Measurements from ENCODE around the gene OR2A1. TPM values are rescaled to one million over a fixed set of nuclear protein-coding genes. Genes with fewer than 3 reads are reported as not detected.

The OR2A1 gene
- total RNA-seq: under 0.01 and 0.15 TPM in 2 replicates

GRCh38 chr7:144311872-144312469 lies at the start of gene OR2A1:
Gene OR2A1, plus strand, starts transcription at chr7:144312419. Its CDS starts 5,706 bp downstream, at chr7:144318125.

GRCh38 chr7:144264692-144265091 lies 47.5 kb upstream of the OR2A1 start, which contains the start of gene OR2A7:
Gene OR2A7, minus strand, starts transcription at chr7:144264792. Its CDS starts 5,164 bp downstream, at chr7:144259628.

GRCh38 chr7:144269188-144269587 lies 43.0 kb upstream of the OR2A1 start, which contains the start of gene CTAGE8:
Gene CTAGE8, minus strand, starts transcription at chr7:144269288. Its CDS starts 38 bp downstream, at chr7:144269250.

GRCh38 chr7:144355176-144355822 lies 43.1 kb downstream of the OR2A1 start, which contains the start of gene ARHGEF5:
Gene ARHGEF5, plus strand, starts transcription at chr7:144355402. Its CDS starts 7,268 bp downstream, at chr7:144362670.

Other genes with a start within 250 kb of the OR2A1 start
- gene OR2A25, start 242.6 kb upstream of the OR2A1 start, total RNA-seq: not detected in 2 replicates
- not detected in 2 replicates for gene OR2A12, start 226.1 kb upstream of the OR2A1 start, total RNA-seq
- not detected in 2 replicates for gene OR2A2, start 202.8 kb upstream of the OR2A1 start, total RNA-seq
- not detected in 2 replicates for gene OR2A14, start 189.2 kb upstream of the OR2A1 start, total RNA-seq
- gene CTAGE4, start 129.0 kb upstream of the OR2A1 start, total RNA-seq: 1.3 and 2.0 TPM in 2 replicates
- gene ARHGEF35, start 116.6 kb upstream of the OR2A1 start, total RNA-seq: 2.3 and 2.8 TPM in 2 replicates
- gene OR2A42, start 72.8 kb upstream of the OR2A1 start, total RNA-seq: 0.15 TPM in 1 of 2 replicates, not detected in the other
- gene OR2A7, start 47.6 kb upstream of the OR2A1 start, total RNA-seq: 0.29 and 0.33 TPM in 2 replicates
- not detected in 2 replicates for gene CTAGE8, start 43.1 kb upstream of the OR2A1 start, total RNA-seq
- gene ARHGEF5, start 43.0 kb downstream of the OR2A1 start, total RNA-seq: 3.3 and 4.5 TPM in 2 replicates
- not detected in 2 replicates for gene NOBOX, start 91.3 kb downstream of the OR2A1 start, total RNA-seq

All from smooth muscle cell of trachea (primary cell).